Liver (tissue), 3 donors: Measurements from ENCODE around the gene PYDC1.

Experiments used
- EGR1 ChIP-seq, 2 donors: IDR thresholded peaks; 2 replicates each; pipeline ENCODE4 v1.6.1; 2016 to 2018; ENCODE audit warnings: antibody characterized with exemption in 2 of 2, low read depth in 2 of 2
- FOXA1 ChIP-seq: IDR thresholded peaks from 2 replicates; pipeline ENCODE4 v1.6.1; 2016; ENCODE audit warnings: antibody characterized with exemption
- GABPA ChIP-seq, 2 donors: IDR thresholded peaks in 1 of 2; conservative IDR thresholded peaks in 1 of 2; 2 replicates each; pipeline ENCODE4 v1.6.1; 2016; ENCODE audit warnings: antibody characterized with exemption in 2 of 2, mild to moderate bottlenecking in 1 of 2, moderate library complexity in 1 of 2
- RAD21 ChIP-seq, 2 donors: IDR thresholded peaks; 2 replicates each; pipeline ENCODE4 v1.6.1; 2016; ENCODE audit warnings: antibody characterized with exemption in 2 of 2, mild to moderate bottlenecking in 2 of 2
- RXRA ChIP-seq, 2 donors: IDR thresholded peaks; 2 replicates each; pipeline ENCODE4 v1.6.1; 2017 to 2018; ENCODE audit warnings: antibody characterized with exemption in 2 of 2, mild to moderate bottlenecking in 1 of 2
- SP1 ChIP-seq: IDR thresholded peaks from 2 replicates; pipeline ENCODE4 v1.6.1; 2018; ENCODE audit warnings: antibody characterized with exemption, mild to moderate bottlenecking
- TAF1 ChIP-seq: conservative IDR thresholded peaks from 2 replicates; pipeline ENCODE4 v1.6.1; 2016; ENCODE audit warnings: antibody characterized with exemption, mild to moderate bottlenecking
- YY1 ChIP-seq: IDR thresholded peaks from 2 replicates; pipeline ENCODE4 v1.6.1; 2016; ENCODE audit warnings: antibody characterized with exemption, mild to moderate bottlenecking
- TF ChIP-seq, protein P1 (sequence below): IDR thresholded peaks from 2 replicates; pipeline ENCODE4 v1.6.1; 2016; ENCODE audit warnings: antibody characterized with exemption
- TF ChIP-seq, protein P2 (sequence below): fragments of 150-350 bp; IDR thresholded peaks from 2 replicates; pipeline ENCODE4 v1.5.1; 2017; ENCODE audit warnings: improper control_type of control experiment, low read depth, low read length; ENCODE audit not compliant: missing input control
- TF ChIP-seq, protein P3 (sequence below): IDR thresholded peaks from 2 replicates; pipeline ENCODE4 v1.6.1; 2016; ENCODE audit warnings: antibody characterized with exemption, mild to moderate bottlenecking
- TF ChIP-seq, protein P4 (sequence below): IDR thresholded peaks from 2 replicates; pipeline ENCODE4 v1.6.1; 2016; ENCODE audit warnings: antibody characterized with exemption
- donor health status: healthy.
- donor health status: healthy.

DNA sequence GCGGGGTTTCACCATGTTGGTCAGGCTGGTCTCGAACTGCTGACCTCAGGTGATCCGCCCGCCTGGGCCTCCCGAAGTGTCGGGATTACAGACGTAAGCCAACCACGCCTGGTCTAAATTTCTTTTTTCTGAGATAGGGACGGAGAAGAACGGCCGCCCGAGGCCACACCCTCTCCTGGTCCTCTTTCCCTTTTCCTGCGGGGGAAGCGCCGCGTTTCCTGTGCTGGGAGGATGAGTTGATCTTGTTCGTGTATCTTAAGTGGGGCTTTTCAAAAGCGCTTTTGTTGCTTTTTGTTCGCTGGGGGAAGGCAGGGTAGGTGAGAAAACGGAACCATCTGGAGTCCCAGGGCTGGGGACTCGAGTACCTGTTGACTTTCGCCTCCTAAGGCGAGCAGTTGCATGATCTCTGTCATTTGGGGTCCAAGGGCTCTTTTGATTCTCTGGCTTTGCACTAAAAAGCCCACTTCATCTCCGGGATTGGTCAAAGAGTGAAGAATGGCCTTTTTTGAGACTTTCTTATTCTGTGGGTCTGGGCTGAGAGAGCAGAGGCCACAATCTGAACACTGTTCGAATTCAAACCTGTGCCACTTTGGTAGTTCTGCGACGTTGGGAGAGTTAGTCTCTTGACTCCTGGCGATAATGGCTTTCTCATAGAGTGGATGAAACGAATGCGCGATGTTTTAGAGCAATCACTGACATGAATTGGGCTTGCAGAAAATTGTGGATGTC is 35.7 kb downstream of the PYDC1 start:
- TF ChIP-seq, protein P1, sequence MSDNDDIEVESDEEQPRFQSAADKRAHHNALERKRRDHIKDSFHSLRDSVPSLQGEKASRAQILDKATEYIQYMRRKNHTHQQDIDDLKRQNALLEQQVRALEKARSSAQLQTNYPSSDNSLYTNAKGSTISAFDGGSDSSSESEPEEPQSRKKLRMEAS: no peak
- TF ChIP-seq TAF1 (no peak), FOXA1 (no peak), EGR1 (IDR thresholded peaks at IDR 0.05; ENCODE audit: low read depth in 2 of 2) (no peak), SP1 (no peak), YY1 (no peak), RAD21 (IDR thresholded peaks at IDR 0.05) (no peak), GABPA (IDR thresholded peaks at IDR 0.05 in 1 of 2, conservative IDR thresholded peaks at IDR 0.05 in 1 of 2) (no peak), RXRA (IDR thresholded peaks at IDR 0.05) (no peak)
- TF ChIP-seq, protein P2, sequence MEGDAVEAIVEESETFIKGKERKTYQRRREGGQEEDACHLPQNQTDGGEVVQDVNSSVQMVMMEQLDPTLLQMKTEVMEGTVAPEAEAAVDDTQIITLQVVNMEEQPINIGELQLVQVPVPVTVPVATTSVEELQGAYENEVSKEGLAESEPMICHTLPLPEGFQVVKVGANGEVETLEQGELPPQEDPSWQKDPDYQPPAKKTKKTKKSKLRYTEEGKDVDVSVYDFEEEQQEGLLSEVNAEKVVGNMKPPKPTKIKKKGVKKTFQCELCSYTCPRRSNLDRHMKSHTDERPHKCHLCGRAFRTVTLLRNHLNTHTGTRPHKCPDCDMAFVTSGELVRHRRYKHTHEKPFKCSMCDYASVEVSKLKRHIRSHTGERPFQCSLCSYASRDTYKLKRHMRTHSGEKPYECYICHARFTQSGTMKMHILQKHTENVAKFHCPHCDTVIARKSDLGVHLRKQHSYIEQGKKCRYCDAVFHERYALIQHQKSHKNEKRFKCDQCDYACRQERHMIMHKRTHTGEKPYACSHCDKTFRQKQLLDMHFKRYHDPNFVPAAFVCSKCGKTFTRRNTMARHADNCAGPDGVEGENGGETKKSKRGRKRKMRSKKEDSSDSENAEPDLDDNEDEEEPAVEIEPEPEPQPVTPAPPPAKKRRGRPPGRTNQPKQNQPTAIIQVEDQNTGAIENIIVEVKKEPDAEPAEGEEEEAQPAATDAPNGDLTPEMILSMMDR: no peak
- TF ChIP-seq, protein P3, sequence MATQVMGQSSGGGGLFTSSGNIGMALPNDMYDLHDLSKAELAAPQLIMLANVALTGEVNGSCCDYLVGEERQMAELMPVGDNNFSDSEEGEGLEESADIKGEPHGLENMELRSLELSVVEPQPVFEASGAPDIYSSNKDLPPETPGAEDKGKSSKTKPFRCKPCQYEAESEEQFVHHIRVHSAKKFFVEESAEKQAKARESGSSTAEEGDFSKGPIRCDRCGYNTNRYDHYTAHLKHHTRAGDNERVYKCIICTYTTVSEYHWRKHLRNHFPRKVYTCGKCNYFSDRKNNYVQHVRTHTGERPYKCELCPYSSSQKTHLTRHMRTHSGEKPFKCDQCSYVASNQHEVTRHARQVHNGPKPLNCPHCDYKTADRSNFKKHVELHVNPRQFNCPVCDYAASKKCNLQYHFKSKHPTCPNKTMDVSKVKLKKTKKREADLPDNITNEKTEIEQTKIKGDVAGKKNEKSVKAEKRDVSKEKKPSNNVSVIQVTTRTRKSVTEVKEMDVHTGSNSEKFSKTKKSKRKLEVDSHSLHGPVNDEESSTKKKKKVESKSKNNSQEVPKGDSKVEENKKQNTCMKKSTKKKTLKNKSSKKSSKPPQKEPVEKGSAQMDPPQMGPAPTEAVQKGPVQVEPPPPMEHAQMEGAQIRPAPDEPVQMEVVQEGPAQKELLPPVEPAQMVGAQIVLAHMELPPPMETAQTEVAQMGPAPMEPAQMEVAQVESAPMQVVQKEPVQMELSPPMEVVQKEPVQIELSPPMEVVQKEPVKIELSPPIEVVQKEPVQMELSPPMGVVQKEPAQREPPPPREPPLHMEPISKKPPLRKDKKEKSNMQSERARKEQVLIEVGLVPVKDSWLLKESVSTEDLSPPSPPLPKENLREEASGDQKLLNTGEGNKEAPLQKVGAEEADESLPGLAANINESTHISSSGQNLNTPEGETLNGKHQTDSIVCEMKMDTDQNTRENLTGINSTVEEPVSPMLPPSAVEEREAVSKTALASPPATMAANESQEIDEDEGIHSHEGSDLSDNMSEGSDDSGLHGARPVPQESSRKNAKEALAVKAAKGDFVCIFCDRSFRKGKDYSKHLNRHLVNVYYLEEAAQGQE: no peak
- TF ChIP-seq, protein P4, sequence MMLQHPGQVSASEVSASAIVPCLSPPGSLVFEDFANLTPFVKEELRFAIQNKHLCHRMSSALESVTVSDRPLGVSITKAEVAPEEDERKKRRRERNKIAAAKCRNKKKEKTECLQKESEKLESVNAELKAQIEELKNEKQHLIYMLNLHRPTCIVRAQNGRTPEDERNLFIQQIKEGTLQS: no peak
